Suprapubic skin (tissue), 3 donors: Measurements from ENCODE around the gene PDIA3.

ENCODE experiments used
- CTCF ChIP-seq, 2 donors: fragments of 200-600 bp in 1 of 2; fragments of 450-650 bp in 1 of 2; sonication (generic) in 1 of 2; IDR thresholded peaks; one replicate each; pipeline ENCODE4 v1.5.1; 2016 to 2019; ENCODE audit warnings: antibody characterized with exemption in 2 of 2, mild to moderate bottlenecking in 1 of 2, moderate library complexity in 1 of 2
- POLR2AphosphoS5 ChIP-seq, 3 donors: sonication (generic); formaldehyde crosslinking; IDR thresholded peaks; one replicate each; pipeline ENCODE4 v1.6.1; 2017; ENCODE audit warnings: antibody characterized with exemption in 3 of 3

DNA sequence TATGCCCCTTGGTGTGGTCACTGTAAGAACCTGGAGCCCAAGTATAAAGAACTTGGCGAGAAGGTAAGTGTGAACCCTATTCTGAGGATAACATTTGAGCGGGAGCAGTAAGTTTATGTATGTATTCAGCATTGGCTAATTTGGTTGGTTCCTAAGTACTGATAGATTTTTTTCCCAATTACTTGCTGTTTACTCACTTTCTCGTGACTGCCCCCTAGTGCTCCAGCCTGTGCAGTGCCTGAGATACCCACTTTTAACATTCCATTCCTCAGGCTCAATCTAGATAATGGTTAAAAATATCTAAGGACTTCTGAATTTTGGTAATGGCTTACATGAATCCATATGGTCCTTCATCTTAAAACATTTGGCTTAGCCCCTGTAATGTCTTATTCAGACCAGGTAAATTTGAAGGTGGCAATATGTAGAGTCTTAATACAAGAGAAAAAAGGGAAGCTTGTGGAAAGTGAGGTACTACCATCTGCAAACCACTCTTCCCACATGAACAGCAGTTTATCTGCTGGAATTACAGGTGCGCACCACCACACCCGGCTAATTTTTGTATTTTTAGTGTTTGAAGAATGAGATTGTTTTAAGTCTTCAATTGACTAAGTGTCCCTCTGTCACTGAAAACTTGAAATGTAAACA, 23.5 kb downstream of the PDIA3 start:
- peak; percentile 16 to 77 for TF ChIP-seq CTCF (IDR thresholded peaks at IDR 0.05)
- TF ChIP-seq POLR2AphosphoS5 (IDR thresholded peaks at IDR 0.05), result no peak
